Duodenal mucosa (tissue), 2 donors: Measurements from ENCODE around the gene DCBLD1.
"Not testable (repeated sequence)": the region's sequence is repeated elsewhere in the genome, so short reads cannot be mapped to it uniquely, and the experiment has no call there.

ENCODE experiments used
- H3K27ac ChIP-seq: one replicate; pipeline ENCODE4 v1.7.0; 2013; ENCODE audit warnings: low read depth, low read length
- H3K27me3 ChIP-seq, 2 donors: one replicate each; pipeline ENCODE4 v1.7.0; 2013; ENCODE audit warnings: low read length in 2 of 2, control low read depth in 1 of 2; ENCODE audit not compliant: insufficient read depth in 2 of 2, control insufficient read depth in 1 of 2
- H3K36me3 ChIP-seq, 2 donors: one replicate each; pipeline ENCODE4 v1.7.0; 2013; ENCODE audit warnings: low read length in 2 of 2, control low read depth in 1 of 2; ENCODE audit not compliant: insufficient read depth in 2 of 2, control insufficient read depth in 1 of 2
- H3K4me1 ChIP-seq, 2 donors: one replicate each; pipeline ENCODE4 v1.7.0; 2013; ENCODE audit warnings: low read length in 2 of 2, control low read depth in 1 of 2; ENCODE audit not compliant: insufficient read depth in 2 of 2, control insufficient read depth in 1 of 2
- H3K4me3 ChIP-seq, 2 donors: one replicate each; pipeline ENCODE4 v1.7.0; 2013; ENCODE audit warnings: low read length in 2 of 2, low read depth in 1 of 2
- H3K9ac ChIP-seq, 2 donors: one replicate each; pipeline ENCODE4 v1.7.0; 2013; ENCODE audit warnings: low read length in 2 of 2, low read depth in 1 of 2
- H3K9me3 ChIP-seq, 2 donors: one replicate each; pipeline ENCODE4 v1.7.0; 2013; ENCODE audit warnings: low read length in 2 of 2, control low read depth in 1 of 2; ENCODE audit not compliant: control insufficient read depth in 1 of 2

Gene DCBLD1

DNA sequence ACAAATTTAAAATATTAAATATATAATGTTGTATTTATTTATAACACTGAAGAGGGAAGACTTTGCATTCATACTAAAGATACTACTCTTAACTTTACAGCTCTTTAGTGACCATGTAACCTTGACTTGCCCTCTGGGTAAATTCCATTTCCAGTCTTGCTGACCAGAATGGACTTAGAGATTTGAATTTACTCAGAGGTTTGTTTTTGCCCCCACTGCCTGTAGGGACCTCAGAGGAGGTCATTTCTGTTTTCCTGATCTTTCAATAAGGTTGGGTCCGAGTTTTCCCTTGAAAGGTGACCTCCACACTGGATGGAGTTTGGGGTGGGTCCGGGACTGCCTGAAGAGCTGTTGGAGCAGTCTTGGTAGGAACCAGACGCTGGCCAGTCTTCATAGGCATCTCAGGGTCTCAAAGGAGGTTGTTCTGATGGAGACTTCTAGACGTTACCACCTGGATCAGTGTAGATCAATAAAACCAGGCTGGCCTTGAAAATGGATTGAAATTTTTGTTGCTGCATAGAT is 26.0 kb downstream of the DCBLD1 start:
- no peak overlapping the region for H3K4me3 ChIP-seq
- H3K36me3 ChIP-seq: peaks cover 5 to 10% of the 10 kb centered on the region in 2 donors
- H3K4me1 ChIP-seq: peaks cover 7 to 13% of the 10 kb centered on the region in 2 donors
- H3K27ac ChIP-seq: no peak overlapping the region
- no peaks in the 10 kb centered on the region for H3K9me3 ChIP-seq
- H3K9ac ChIP-seq: no peak overlapping the region
- no peaks in the 10 kb centered on the region for H3K27me3 ChIP-seq

- Histone ChIP-seq H3K9me3 (no peaks in the 10 kb centered on the region), H3K9ac (no peak overlapping the region), H3K36me3 (peaks cover 5 to 10% of the 10 kb centered on the region in 2 donors), H3K27me3 (no peaks in the 10 kb centered on the region), H3K27ac (no peak overlapping the region), H3K4me3 (no peak overlapping the region), H3K4me1 (peaks cover 7 to 13% of the 10 kb centered on the region in 2 donors)
These were observed 26.5 kb downstream of the DCBLD1 start for GRCh38 chr6:117509021-117509420.

GRCh38 chr6:117512056-117512828 is 29.8 kb downstream of the DCBLD1 start:
- Histone ChIP-seq H3K9ac (no peak overlapping the region), H3K4me3 (no peak overlapping the region), H3K27me3 (no peaks in the 10 kb centered on the region), H3K4me1 (no peaks in the 10 kb centered on the region), H3K27ac (no peak overlapping the region), H3K9me3 (no peaks in the 10 kb centered on the region), H3K36me3 (no peaks in the 10 kb centered on the region)

DNA sequence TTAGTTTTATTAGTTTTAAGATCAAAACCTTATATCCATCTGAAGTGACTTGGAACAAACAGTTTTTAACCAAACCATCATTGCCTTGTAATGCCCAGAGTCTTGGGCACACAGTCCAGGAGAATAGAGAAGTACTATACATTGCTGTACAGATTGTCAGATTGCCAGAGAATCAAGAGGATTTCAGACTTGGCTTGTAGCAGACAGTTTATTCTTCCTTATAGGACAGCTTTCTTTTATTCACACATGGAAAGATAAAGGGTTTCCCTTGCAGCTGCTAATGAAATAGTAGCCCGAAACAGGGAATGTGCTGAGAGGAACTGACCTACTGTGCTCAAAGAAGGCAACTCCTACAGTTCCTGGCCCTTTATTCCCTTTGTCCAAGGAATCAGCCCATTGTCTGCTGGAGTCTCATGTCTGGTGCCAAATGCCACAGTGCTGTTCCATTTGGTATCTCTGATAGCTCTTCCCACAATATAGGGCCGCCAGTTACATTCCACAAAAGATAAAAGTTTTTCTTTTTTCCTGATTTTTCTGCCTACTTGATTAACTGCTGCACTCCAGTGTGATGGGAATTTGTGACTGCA is 30.6 kb downstream of the DCBLD1 start:
- Histone ChIP-seq H3K27ac (no peak overlapping the region), H3K36me3 (no peaks in the 10 kb centered on the region), H3K9ac (no peak overlapping the region), H3K4me3 (no peak overlapping the region), H3K4me1 (no peaks in the 10 kb centered on the region), H3K27me3 (no peaks in the 10 kb centered on the region), H3K9me3 (no peaks in the 10 kb centered on the region)

GRCh38 chr6:117513778-117514365 is 31.4 kb downstream of the DCBLD1 start:
- no peak overlapping the region for H3K4me3 ChIP-seq
- no peak overlapping the region for H3K9ac ChIP-seq
- H3K4me1 ChIP-seq: no peaks in the 10 kb centered on the region
- no peaks in the 10 kb centered on the region for H3K9me3 ChIP-seq
- H3K27me3 ChIP-seq: no peaks in the 10 kb centered on the region
- H3K27ac ChIP-seq: no peak overlapping the region
- no peaks in the 10 kb centered on the region for H3K36me3 ChIP-seq

DNA sequence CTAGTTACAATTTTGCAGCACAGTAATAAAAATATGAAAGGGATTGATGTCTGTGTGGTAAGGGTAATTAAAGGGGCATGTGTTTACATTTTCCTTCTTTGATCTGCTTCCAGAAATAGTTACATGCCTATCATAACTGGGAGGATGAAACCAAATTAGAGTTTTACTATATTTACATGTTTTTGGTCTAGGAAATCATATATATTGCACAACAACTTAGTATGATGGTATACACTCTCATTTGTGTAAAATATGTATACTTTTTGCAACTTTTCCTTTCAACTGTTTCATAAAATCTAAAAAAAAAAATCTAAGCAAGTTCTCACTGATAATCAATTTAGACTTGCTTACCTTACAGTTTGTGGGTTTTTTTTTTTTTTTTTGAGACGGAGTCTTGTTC is 32.2 kb downstream of the DCBLD1 start:
- no peaks in the 10 kb centered on the region for H3K4me1 ChIP-seq
- no peaks in the 10 kb centered on the region for H3K9me3 ChIP-seq
- no peaks in the 10 kb centered on the region for H3K27me3 ChIP-seq
- H3K36me3 ChIP-seq: peaks cover under 1 to 1% of the 10 kb centered on the region in 2 donors
- no peak overlapping the region for H3K4me3 ChIP-seq
- no peak overlapping the region for H3K9ac ChIP-seq
- no peak overlapping the region for H3K27ac ChIP-seq

GRCh38 chr6:117515326-117515725 is 32.9 kb downstream of the DCBLD1 start:
- no peak overlapping the region for H3K27ac ChIP-seq
- H3K27me3 ChIP-seq: no peaks in the 10 kb centered on the region
- no peak overlapping the region for H3K4me3 ChIP-seq
- peaks cover 3 to 6% of the 10 kb centered on the region in 2 donors for H3K36me3 ChIP-seq
- no peaks in the 10 kb centered on the region for H3K9me3 ChIP-seq
- H3K4me1 ChIP-seq: no peaks in the 10 kb centered on the region
- H3K9ac ChIP-seq: no peak overlapping the region

DNA sequence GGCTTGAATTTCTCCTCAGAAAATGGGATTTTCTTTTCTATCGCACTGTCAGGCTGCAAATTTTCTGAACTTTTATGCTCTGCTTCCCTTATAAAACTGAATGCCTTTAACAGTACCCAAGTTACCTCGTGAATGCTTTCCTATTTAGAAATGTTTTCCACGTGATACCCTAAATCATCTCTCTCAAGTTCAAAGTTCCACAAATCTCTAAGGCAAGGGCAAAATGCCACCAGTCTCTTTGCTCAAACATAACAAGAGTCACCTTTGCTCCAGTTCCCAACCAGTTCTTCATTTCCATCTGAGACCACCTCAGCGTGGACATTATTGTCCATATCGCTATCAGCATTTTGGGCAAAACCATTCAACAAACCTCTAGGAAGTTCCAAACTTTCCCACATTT is 35.5 kb downstream of the DCBLD1 start:
- H3K36me3 ChIP-seq: peaks cover 3 to 15% of the 10 kb centered on the region in 2 donors
- not testable (repeated sequence) for H3K27me3 ChIP-seq, H3K9me3 ChIP-seq, H3K27ac ChIP-seq, H3K4me3 ChIP-seq, H3K4me1 ChIP-seq, H3K9ac ChIP-seq

GRCh38 chr6:117518870-117519269 is 36.4 kb downstream of the DCBLD1 start:
- Histone ChIP-seq H3K36me3 (peaks cover 3 to 15% of the 10 kb centered on the region in 2 donors), H3K4me1 (no peaks in the 10 kb centered on the region), H3K27ac (no peak overlapping the region), H3K9me3 (no peaks in the 10 kb centered on the region), H3K9ac (no peak overlapping the region), H3K4me3 (no peak overlapping the region), H3K27me3 (no peaks in the 10 kb centered on the region)
